Right lobe of liver (tissue), 6 donors: ENCODE data around the gene NCKAP5. TPM values are rescaled to one million over a fixed set of nuclear protein-coding genes. Genes with fewer than 3 reads are reported as not detected.
"Not testable (repeated sequence)": the region's sequence is repeated elsewhere in the genome, so short reads cannot be mapped to it uniquely, and the experiment has no call there.

Source experiments
- ATAC-seq, 4 donors: fragments of 200-7000 bp; cut with Tn5 transposase; one replicate each; pipeline ENCODE4 v1.9.1; 2020; ENCODE audit warnings: mild to moderate bottlenecking in 4 of 4, moderate library complexity in 4 of 4
- DNase-seq, 3 donors: peaks; one replicate each; pipeline ENCODE4 v3.0.0-alpha.2; 2020
- H3K27ac ChIP-seq, 3 donors: fragments of 200-600 bp; one replicate each; pipeline ENCODE4 v1.8.0; 2022
- H3K27me3 ChIP-seq, 2 donors: fragments of 200-600 bp; one replicate each; pipeline ENCODE4 v1.8.0; 2022
- H3K36me3 ChIP-seq, 4 donors: fragments of 200-600 bp; sonication (generic) in 1 of 4; one replicate each; pipeline versions ENCODE4 v1.5.1 to v1.8.0; 2017 to 2022; ENCODE audit warnings: control low read depth in 1 of 4
- H3K4me1 ChIP-seq, 4 donors: fragments of 200-600 bp; sonication (generic) in 1 of 4; one replicate each; pipeline versions ENCODE4 v1.5.1 to v1.8.0; 2017 to 2022; ENCODE audit warnings: control low read depth in 1 of 4
- H3K4me3 ChIP-seq, 3 donors: fragments of 200-600 bp; one replicate each; pipeline ENCODE4 v1.8.0; 2022
- H3K9me3 ChIP-seq, 4 donors: fragments of 200-600 bp; sonication (generic) in 1 of 4; one replicate each; pipeline versions ENCODE4 v1.5.1 to v1.8.0; 2017 to 2022; ENCODE audit warnings: control low read depth in 1 of 4
- CTCF ChIP-seq, 4 donors: fragments of 200-600 bp in 3 of 4; fragments of 450-650 bp in 1 of 4; IDR thresholded peaks; one replicate each; pipeline versions ENCODE4 v1.5.1 to v1.8.0; 2016 to 2022; ENCODE audit warnings: antibody characterized with exemption in 4 of 4, mild to moderate bottlenecking in 2 of 4
- POLR2A ChIP-seq: fragments of 450-650 bp; IDR thresholded peaks from one replicate; pipeline ENCODE4 v1.6.1; 2017; ENCODE audit warnings: antibody characterized with exemption, mild to moderate bottlenecking
- WGBS: methylation state at CpG from one replicate; pipeline ENCODE4 v1.1.6; 2018; ENCODE audit warnings: low coverage, low lambda C conversion rate; ENCODE audit not compliant: insufficient coverage; ENCODE audit errors: missing lambda C conversion rate; 5-methylcytosine and 5-hydroxymethylcytosine counted together
- intact Hi-C, 2 donors: fragments of 100-400 bp; cut with DNase I; formaldehyde crosslinking; loops; one replicate each; pipeline versions ENCODE4 v1.11.2 to v1.14.1; 2022
- total RNA-seq, 6 experiments: library from RNA; depleted of rRNA in 2 of 6; stranded (reverse); fragments of >200 nt in 2 of 6; fragmentation: NEBNext Ultra II Directional in 3 of 6; extraction: Animal tissue kit (Norgen Biotek cat#: 25700) in 3 of 6; gene quantifications; one replicate each; pipeline versions ENCODE4 v1.1.0 to v1.2.4, GENCODE V29; 2016 to 2023
- donor health status: DM: no; HTN: yes; CAD: no.
- donor health status: DM: no; HTN: no; CAD: no.
- donor health status: DM: no; HTN: no; CAD: no.
- donor health status: DM: no; HTN: yes; CAD: no.
- donor health status: DM: no; HTN: yes; CAD: no.

Gene NCKAP5
- total RNA-seq, 6 experiments from 2014 or later = 3.6 to 11.7 (median 6.9) TPM

- DNase-seq (no peak), ATAC-seq (no peak)
- H3K9me3 ChIP-seq = no peaks in the 10 kb centered on the region
- H3K27me3 ChIP-seq = no peaks in the 10 kb centered on the region
- no peaks in the 10 kb centered on the region for H3K36me3 ChIP-seq
- TF ChIP-seq POLR2A = no peak
- 85% methylated on average over 4 of the region's 4 CpGs for WGBS
- H3K27ac ChIP-seq = no peak overlapping the region
- no peaks in the 10 kb centered on the region for H3K4me1 ChIP-seq
- no peak overlapping the region for H3K4me3 ChIP-seq
- intact Hi-C loops = no loop called here
Measured at GRCh38 chr2:133218204-133218603, 350.1 kb downstream of the NCKAP5 start.

- Histone ChIP-seq H3K27me3 (no peaks in the 10 kb centered on the region), H3K4me3 (no peak overlapping the region), H3K9me3 (no peaks in the 10 kb centered on the region), H3K36me3 (no peaks in the 10 kb centered on the region), H3K27ac (no peak overlapping the region), H3K4me1 (no peaks in the 10 kb centered on the region)
- TF ChIP-seq POLR2A = no peak
- no peak for TF ChIP-seq CTCF (IDR thresholded peaks at IDR 0.05)
- ATAC-seq (no peak), DNase-seq (no peak)
- intact Hi-C loops = no loop called here
Measured at GRCh38 chr2:133215477-133215876, 352.8 kb downstream of the NCKAP5 start.

- H3K27me3 ChIP-seq = no peaks in the 10 kb centered on the region
- no peak for DNase-seq
- peaks cover 0 to 6% (median 2%) of the 10 kb centered on the region in 4 donors for H3K4me1 ChIP-seq
- TF ChIP-seq CTCF (IDR thresholded peaks at IDR 0.05) = no peak
- TF ChIP-seq POLR2A = no peak
- H3K4me3 ChIP-seq = no peak overlapping the region
- intact Hi-C loops = no loop called here
- WGBS = 76% methylated on average over 3 of the region's 5 CpGs
- no peak overlapping the region for H3K27ac ChIP-seq
- H3K9me3 ChIP-seq = no peaks in the 10 kb centered on the region
- no peak for ATAC-seq
- no peaks in the 10 kb centered on the region for H3K36me3 ChIP-seq
Measured at GRCh38 chr2:133213651-133214050, 354.6 kb downstream of the NCKAP5 start.

GRCh38 chr2:133209325-133209724, 358.9 kb downstream of the NCKAP5 start:
- H3K9me3 ChIP-seq = no peaks in the 10 kb centered on the region
- no peak for DNase-seq
- ATAC-seq = peak; percentile 69 to 87 (median 82)
- H3K4me1 ChIP-seq = peaks cover 0 to 6% (median 2%) of the 10 kb centered on the region in 4 donors
- H3K36me3 ChIP-seq = no peaks in the 10 kb centered on the region
- whole genome bisulfite sequencing = 57% methylated on average over 2 of the region's 2 CpGs
- peak overlapping the region in 2 of 3 donors; percentile 31 to 40 for H3K27ac ChIP-seq
- no peaks in the 10 kb centered on the region for H3K27me3 ChIP-seq
- intact Hi-C loops = no loop called here
- no peak overlapping the region for H3K4me3 ChIP-seq
- TF ChIP-seq CTCF (IDR thresholded peaks at IDR 0.05) (no peak), POLR2A (no peak)

GRCh38 chr2:133206666-133207065, 361.6 kb downstream of the NCKAP5 start:
- H3K9me3 ChIP-seq, H3K27me3 ChIP-seq, H3K4me3 ChIP-seq, ATAC-seq, H3K36me3 ChIP-seq, H3K27ac ChIP-seq, intact Hi-C loops, DNase-seq, H3K4me1 ChIP-seq: not testable (repeated sequence)
- 88% methylated on average over 7 of the region's 7 CpGs for WGBS

- Histone ChIP-seq H3K27me3 (no peaks in the 10 kb centered on the region), H3K9me3 (no peaks in the 10 kb centered on the region), H3K4me3 (no peak overlapping the region), H3K36me3 (no peaks in the 10 kb centered on the region), H3K4me1 (peaks cover 0 to 13% (median 1%) of the 10 kb centered on the region in 4 donors), H3K27ac (no peak overlapping the region)
- intact Hi-C loops = no loop called here
- DNase-seq (no peak), ATAC-seq (no peak)
- WGBS = 73% methylated on average over 4 of the region's 4 CpGs
- no peak for TF ChIP-seq CTCF (IDR thresholded peaks at IDR 0.05)
- TF ChIP-seq POLR2A = no peak
Measured at GRCh38 chr2:133204421-133204820, 363.8 kb downstream of the NCKAP5 start.
